ENCODE results near the gene NUP54.

NUP54 gene

DNA sequence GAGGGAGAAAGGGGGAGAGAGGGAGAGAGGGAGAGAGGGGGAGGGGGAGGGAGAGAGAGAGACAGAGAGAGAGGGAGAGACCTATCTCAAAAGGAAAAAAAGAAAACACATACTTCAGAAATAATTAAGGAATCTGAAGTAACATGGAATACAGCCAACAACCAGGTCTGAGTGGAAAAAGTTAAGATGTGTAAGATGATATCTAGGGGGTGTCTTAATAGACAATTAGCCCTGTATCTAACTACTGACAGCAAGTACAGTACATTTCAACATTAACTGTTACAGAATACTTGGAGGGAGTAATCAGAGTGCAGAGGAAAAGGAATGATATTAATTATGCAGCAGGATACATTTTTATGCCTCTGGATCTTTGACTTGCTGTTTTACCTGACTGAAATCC, 22.4 kb downstream of the NUP54 start:
- Histone ChIP-seq H3K4me3 (no peak overlapping the region), H3K9me3 (ENCODE audit: low read depth, low read length) (no peaks in the 10 kb centered on the region; the same call in 1 of the 2 replicates), H3K36me3 (ENCODE audit: insufficient read depth, low read length) (peaks cover 88% of the 10 kb centered on the region), H3K9ac (ENCODE audit: insufficient read length) (no peak overlapping the region), H3K27ac (0 out of 2 replicates have a peak overlapping the region, but pooled peaks have one; percentile 2)
- no peak for DNase-seq (ENCODE audit: low read depth, low spot score)
- TF ChIP-seq FOXP2 (optimal IDR thresholded peaks at IDR 0.05; ENCODE audit: control extremely low read depth, extremely low read length, insufficient read depth) (no peak), EZH2 (IDR thresholded peaks at IDR 0.05) (no peak), POLR2AphosphoS5 (IDR thresholded peaks at IDR 0.05; ENCODE audit: borderline replicate concordance, low read depth, low read length) (no peak)

DNA sequence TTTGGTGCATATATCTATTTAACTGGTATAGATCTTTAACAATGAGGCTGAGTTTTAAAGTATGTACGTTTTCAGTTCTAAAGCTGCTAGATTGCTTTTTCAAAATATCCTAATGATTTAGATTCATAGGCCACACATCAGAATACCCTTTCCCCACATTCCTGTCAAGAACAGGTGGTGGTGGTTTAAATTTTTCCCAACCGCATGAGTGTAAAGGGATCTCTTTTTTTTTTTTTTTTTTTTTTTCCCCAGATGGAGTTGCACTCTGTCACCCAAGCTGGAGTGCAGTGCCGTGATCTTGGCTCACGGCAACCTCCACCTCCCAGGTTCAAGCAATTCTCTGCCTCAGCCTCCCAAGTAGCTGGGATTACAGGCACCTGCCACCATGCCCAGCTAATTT, 28.0 kb downstream of the NUP54 start:
- Histone ChIP-seq H3K9ac (ENCODE audit: insufficient read length) (no peak overlapping the region), H3K4me3 (no peak overlapping the region), H3K27ac (no peak overlapping the region), H3K9me3 (ENCODE audit: low read depth, low read length) (no peaks in the 10 kb centered on the region; the same call in 1 of the 2 replicates), H3K36me3 (ENCODE audit: insufficient read depth, low read length) (peaks cover 94% of the 10 kb centered on the region)
- no peak for DNase-seq (ENCODE audit: low read depth, low spot score)
- TF ChIP-seq FOXP2 (optimal IDR thresholded peaks at IDR 0.05; ENCODE audit: control extremely low read depth, extremely low read length, insufficient read depth) (no peak), EZH2 (IDR thresholded peaks at IDR 0.05) (no peak), POLR2AphosphoS5 (IDR thresholded peaks at IDR 0.05; ENCODE audit: borderline replicate concordance, low read depth, low read length) (no peak)

DNA sequence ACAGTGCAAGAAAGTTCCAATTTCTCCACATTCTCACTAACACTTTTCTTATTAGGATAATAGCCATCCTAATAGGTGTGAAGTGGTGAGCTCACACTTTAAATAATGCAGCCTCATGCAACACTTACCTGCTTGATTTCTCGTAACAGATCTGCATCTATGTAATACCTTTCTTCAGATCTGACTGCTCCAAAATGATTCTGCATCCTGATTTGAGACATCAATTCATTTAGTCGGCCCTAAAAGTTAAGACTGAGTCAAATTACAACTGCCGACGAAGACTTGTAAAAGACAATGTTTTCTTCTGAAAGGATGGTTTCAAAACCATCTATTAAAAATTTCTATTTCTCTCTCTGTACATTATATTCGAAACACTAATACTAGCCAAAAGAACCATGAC, 30.7 kb downstream of the NUP54 start:
- H3K36me3 ChIP-seq (ENCODE audit: insufficient read depth, low read length) = peaks cover 92% of the 10 kb centered on the region
- H3K4me3 ChIP-seq = no peak overlapping the region
- no peak for TF ChIP-seq EZH2 (IDR thresholded peaks at IDR 0.05)
- TF ChIP-seq POLR2AphosphoS5 (IDR thresholded peaks at IDR 0.05; ENCODE audit: borderline replicate concordance, low read depth, low read length) = no peak
- TF ChIP-seq FOXP2 (optimal IDR thresholded peaks at IDR 0.05; ENCODE audit: control extremely low read depth, extremely low read length, insufficient read depth) = no peak
- no peak for DNase-seq (ENCODE audit: low read depth, low spot score)
- H3K9ac ChIP-seq (ENCODE audit: insufficient read length) = no peak overlapping the region
- H3K9me3 ChIP-seq (ENCODE audit: low read depth, low read length) = no peaks in the 10 kb centered on the region; the same call in 1 of the 2 replicates
- no peak overlapping the region for H3K27ac ChIP-seq

DNA sequence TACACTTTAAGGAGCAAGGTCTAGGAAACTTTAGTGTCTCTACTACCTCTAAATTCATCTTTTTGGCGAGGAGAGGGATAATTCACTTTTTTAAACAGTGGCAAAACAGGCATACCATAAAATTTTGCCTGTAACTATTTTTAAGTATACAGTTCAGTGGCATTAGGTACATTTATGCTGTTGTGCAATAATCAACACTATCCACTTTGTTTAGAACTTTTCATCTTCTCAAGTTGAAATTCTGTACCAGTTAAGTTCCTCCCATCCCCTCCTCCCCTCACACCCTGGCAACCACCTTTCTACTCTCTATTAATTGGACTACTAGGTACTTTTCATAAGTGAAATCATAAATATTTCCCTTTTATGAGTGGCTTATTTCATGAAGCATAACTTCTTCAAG, 31.4 kb downstream of the NUP54 start:
- no peak overlapping the region for H3K27ac ChIP-seq
- no peak overlapping the region for H3K9ac ChIP-seq (ENCODE audit: insufficient read length)
- H3K9me3 ChIP-seq (ENCODE audit: low read depth, low read length) = no peaks in the 10 kb centered on the region
- TF ChIP-seq FOXP2 (optimal IDR thresholded peaks at IDR 0.05; ENCODE audit: control extremely low read depth, extremely low read length, insufficient read depth) = no peak
- TF ChIP-seq EZH2 (IDR thresholded peaks at IDR 0.05) = no peak
- TF ChIP-seq POLR2AphosphoS5 (IDR thresholded peaks at IDR 0.05; ENCODE audit: borderline replicate concordance, low read depth, low read length) = no peak
- DNase-seq (ENCODE audit: low read depth, low spot score) = no peak
- H3K36me3 ChIP-seq (ENCODE audit: insufficient read depth, low read length) = peaks cover 92% of the 10 kb centered on the region
- no peak overlapping the region for H3K4me3 ChIP-seq

DNA sequence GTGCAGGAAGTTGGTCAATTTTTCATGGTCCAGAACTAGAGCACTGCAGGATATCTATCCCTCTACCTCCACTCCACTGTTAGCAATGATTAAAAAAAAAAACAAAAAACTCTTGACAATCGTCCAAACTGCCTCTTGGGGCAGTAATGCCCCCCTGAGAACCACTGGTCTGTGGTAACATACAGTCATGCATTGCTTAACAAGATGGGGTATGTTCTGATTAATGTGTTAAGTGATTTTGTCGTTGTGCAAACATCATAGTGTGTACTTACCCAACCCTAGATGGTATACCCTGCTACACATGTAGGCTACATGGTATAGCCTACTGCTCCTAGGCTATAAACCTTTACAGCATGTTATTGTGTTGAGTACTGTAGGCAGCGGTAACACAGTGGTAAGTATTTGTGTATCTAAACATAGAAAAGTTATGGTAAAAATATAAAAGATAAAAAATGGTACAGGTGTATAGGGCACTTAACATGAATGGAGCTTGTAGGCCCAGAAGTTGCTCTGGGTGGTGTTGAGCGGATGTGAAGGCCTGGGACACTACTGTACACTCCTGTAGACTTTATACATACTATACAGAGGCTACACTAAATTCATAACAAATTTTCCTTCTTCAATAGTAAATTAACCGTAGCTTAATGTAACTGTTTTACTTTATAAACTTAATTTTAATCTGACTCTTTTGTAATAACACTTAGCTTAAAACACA, 39.6 kb downstream of the NUP54 start:
- Histone ChIP-seq H3K36me3 (ENCODE audit: insufficient read depth, low read length) (peaks cover 18% of the 10 kb centered on the region), H3K9ac (ENCODE audit: insufficient read length) (no peak overlapping the region), H3K27ac (no peak overlapping the region), H3K9me3 (ENCODE audit: low read depth, low read length) (no peaks in the 10 kb centered on the region), H3K4me3 (no peak overlapping the region)
- no peak for DNase-seq (ENCODE audit: low read depth, low spot score)
- no peak for TF ChIP-seq EZH2 (IDR thresholded peaks at IDR 0.05)
- no peak for TF ChIP-seq FOXP2 (optimal IDR thresholded peaks at IDR 0.05; ENCODE audit: control extremely low read depth, extremely low read length, insufficient read depth)
- TF ChIP-seq POLR2AphosphoS5 (IDR thresholded peaks at IDR 0.05; ENCODE audit: borderline replicate concordance, low read depth, low read length) = no peak

DNA sequence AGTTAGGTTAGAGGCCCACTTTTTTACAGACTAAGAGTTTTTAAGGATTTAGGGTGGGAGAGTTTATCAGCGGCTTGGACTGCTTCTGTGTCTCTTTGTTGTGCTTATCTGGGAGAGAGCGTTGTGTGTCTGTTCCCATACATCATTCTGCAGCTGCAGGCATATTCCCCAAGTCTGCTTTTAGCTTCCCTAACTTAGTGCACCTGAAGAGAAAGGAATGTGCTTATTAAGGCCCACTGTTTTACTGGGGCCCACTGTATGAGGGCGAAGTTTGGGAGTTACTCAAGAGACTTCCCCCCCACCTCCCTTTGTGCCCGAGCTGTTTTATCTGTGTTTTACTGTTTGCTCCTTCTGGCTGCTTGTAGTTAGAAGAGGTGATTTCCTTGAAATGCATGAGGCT, 41.8 kb downstream of the NUP54 start:
- no peak overlapping the region for H3K9ac ChIP-seq (ENCODE audit: insufficient read length)
- no peak overlapping the region for H3K27ac ChIP-seq
- H3K36me3 ChIP-seq (ENCODE audit: insufficient read depth, low read length) = no peaks in the 10 kb centered on the region
- H3K9me3 ChIP-seq (ENCODE audit: low read depth, low read length) = no peaks in the 10 kb centered on the region
- no peak overlapping the region for H3K4me3 ChIP-seq
- TF ChIP-seq EZH2 (IDR thresholded peaks at IDR 0.05) = no peak
- no peak for TF ChIP-seq FOXP2 (optimal IDR thresholded peaks at IDR 0.05; ENCODE audit: control extremely low read depth, extremely low read length, insufficient read depth)
- TF ChIP-seq POLR2AphosphoS5 (IDR thresholded peaks at IDR 0.05; ENCODE audit: borderline replicate concordance, low read depth, low read length) = no peak
- no peak for DNase-seq (ENCODE audit: low read depth, low spot score)

DNA sequence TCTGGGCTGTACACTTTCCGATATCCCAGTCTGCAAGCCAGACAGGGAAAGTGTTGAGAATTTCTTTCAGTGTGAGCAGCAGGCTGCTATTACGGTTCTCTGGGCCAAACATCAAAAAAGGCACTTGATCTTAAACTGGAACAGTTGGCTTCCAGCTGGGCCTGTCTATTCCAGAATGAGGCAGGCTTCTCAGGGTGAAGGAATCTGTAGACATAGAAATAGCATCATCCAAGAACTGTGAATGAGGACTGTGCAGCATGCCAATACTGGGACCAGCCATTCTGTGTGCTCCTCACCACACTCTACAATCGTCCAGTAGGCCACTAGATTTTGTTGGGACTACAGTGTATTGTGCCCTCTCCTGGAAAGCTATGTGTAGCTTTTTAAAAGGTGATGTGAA, 42.5 kb downstream of the NUP54 start:
- no peak for TF ChIP-seq FOXP2 (optimal IDR thresholded peaks at IDR 0.05; ENCODE audit: control extremely low read depth, extremely low read length, insufficient read depth)
- TF ChIP-seq POLR2AphosphoS5 (IDR thresholded peaks at IDR 0.05; ENCODE audit: borderline replicate concordance, low read depth, low read length) = no peak
- no peak for TF ChIP-seq EZH2 (IDR thresholded peaks at IDR 0.05)
- Histone ChIP-seq H3K9ac (ENCODE audit: insufficient read length) (no peak overlapping the region), H3K27ac (no peak overlapping the region), H3K9me3 (ENCODE audit: low read depth, low read length) (no peaks in the 10 kb centered on the region), H3K36me3 (ENCODE audit: insufficient read depth, low read length) (no peaks in the 10 kb centered on the region), H3K4me3 (no peak overlapping the region)
- DNase-seq (ENCODE audit: low read depth, low spot score) = no peak

DNA sequence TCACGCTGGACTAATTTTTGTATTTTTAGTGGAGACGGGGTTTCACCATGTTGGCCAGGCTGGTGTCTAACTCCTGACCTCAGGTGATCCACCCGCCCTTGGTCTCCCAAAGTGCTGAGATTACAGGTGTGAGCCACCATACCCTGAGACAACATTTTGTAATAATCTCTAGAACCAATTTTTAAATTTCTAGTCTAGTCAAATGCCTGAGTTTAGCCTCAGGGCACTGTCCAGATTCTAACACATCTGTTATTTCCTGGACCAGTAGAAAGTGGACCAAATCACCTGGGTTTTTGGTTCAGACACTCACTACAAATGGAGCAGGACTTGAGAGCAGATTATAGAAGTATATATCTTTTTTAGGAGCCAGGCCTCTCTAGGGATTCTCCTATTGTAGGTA, 52.1 kb downstream of the NUP54 start:
- no peaks in the 10 kb centered on the region for H3K36me3 ChIP-seq (ENCODE audit: insufficient read depth, low read length)
- no peak overlapping the region for H3K9ac ChIP-seq (ENCODE audit: insufficient read length)
- TF ChIP-seq FOXP2 (optimal IDR thresholded peaks at IDR 0.05; ENCODE audit: control extremely low read depth, extremely low read length, insufficient read depth) (no peak), EZH2 (IDR thresholded peaks at IDR 0.05) (no peak), POLR2AphosphoS5 (IDR thresholded peaks at IDR 0.05; ENCODE audit: borderline replicate concordance, low read depth, low read length) (no peak)
- H3K9me3 ChIP-seq (ENCODE audit: low read depth, low read length) = no peaks in the 10 kb centered on the region
- DNase-seq (ENCODE audit: low read depth, low spot score) = no peak
- no peak overlapping the region for H3K4me3 ChIP-seq
- no peak overlapping the region for H3K27ac ChIP-seq

DNA sequence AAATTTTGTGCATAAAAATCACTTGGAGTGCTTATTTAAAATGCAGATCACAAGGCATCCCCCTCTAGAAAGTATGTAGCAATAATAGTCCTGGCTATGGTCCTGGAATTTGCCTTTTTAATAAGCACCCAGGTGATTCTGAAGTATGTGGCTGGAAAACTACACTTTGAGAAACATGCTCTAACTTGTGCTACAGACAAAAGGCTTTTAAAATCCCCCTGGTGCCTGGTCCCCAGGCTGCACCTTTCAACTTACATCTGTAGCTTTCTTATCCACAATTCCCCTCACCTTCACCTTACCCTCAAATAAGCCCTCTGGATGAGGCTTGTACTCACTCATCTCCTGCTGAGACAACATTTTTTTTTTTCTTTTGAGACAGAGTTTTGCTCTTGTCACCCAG, 52.6 kb downstream of the NUP54 start:
- Histone ChIP-seq H3K4me3 (no peak overlapping the region), H3K36me3 (ENCODE audit: insufficient read depth, low read length) (no peaks in the 10 kb centered on the region), H3K27ac (no peak overlapping the region), H3K9me3 (ENCODE audit: low read depth, low read length) (no peaks in the 10 kb centered on the region), H3K9ac (ENCODE audit: insufficient read length) (no peak overlapping the region)
- no peak for DNase-seq (ENCODE audit: low read depth, low spot score)
- TF ChIP-seq FOXP2 (optimal IDR thresholded peaks at IDR 0.05; ENCODE audit: control extremely low read depth, extremely low read length, insufficient read depth) = no peak
- no peak for TF ChIP-seq POLR2AphosphoS5 (IDR thresholded peaks at IDR 0.05; ENCODE audit: borderline replicate concordance, low read depth, low read length)
- no peak for TF ChIP-seq EZH2 (IDR thresholded peaks at IDR 0.05)

Data from SK-N-MC (cell line).